Hematopoietic multipotent progenitor cell (in vitro differentiated cells): ENCODE data around the gene FFAR4. TPM values are rescaled to one million over a fixed set of nuclear protein-coding genes. Genes with fewer than 3 reads are reported as not detected.

ENCODE experiments used
- total RNA-seq: library from RNA; depleted of rRNA; stranded (reverse); fragments of >200 nt; gene quantifications from one replicate; pipeline ENCODE4 v1.2.3, GENCODE V29; 2012

FFAR4 gene
- total RNA-seq, 1 donor = not detected

Other genes starting within 250 kb of the FFAR4 start
- 0.27 TPM for gene MYOF, start 84.3 kb upstream of the FFAR4 start, total RNA-seq
- gene CEP55, start 70.1 kb upstream of the FFAR4 start, total RNA-seq = 0.81 TPM
- not detected for gene RBP4, start 34.6 kb downstream of the FFAR4 start, total RNA-seq
- not detected for gene PDE6C, start 45.9 kb downstream of the FFAR4 start, total RNA-seq
- 2.4 TPM for gene FRA10AC1, start 135.9 kb downstream of the FFAR4 start, total RNA-seq
- gene LGI1, start 191.3 kb downstream of the FFAR4 start, total RNA-seq = not detected